Right kidney (tissue), 1 donor: Measurements from ENCODE around the gene NBEAL2.

Experiments
- DNase-seq: peaks from one replicate; pipeline ENCODE4 v3.0.0-alpha.2; 2016

NBEAL2 gene

GRCh38 chr3:47047069-47047468 is 67.6 kb downstream of the NBEAL2 start:
- no peak for DNase-seq

- no peak for DNase-seq
These were observed 68.2 kb downstream of the NBEAL2 start for GRCh38 chr3:47047673-47048072.

GRCh38 chr3:47054412-47054811 is 74.9 kb downstream of the NBEAL2 start:
- no peak for DNase-seq

GRCh38 chr3:47056705-47057104 is 77.2 kb downstream of the NBEAL2 start:
- DNase-seq: no peak

DNA sequence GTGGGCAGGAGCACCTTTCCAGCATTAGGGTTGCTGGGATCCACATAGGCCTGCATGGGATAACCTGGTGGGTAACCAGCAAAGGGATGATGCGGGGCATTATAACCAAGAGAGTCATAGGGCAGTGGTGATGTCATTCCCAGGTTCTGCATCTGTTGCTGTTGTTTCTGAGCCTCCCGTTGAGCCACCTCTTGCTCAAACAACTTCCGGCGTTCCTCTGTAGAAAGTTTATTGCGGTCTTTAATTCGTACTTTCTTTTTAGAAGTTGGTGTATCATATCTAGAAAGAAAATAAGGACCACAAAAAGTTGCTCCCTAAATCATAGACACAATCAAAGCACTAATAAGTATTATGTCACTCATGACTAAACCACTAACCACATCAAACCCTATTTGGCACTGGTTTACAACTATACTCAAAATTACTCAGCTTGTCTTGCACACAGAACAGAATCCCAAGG is 77.8 kb downstream of the NBEAL2 start:
- DNase-seq: no peak
